ENCODE results near the gene PDLIM4.

GRCh38 chr5:132225165-132226032, 32.1 kb upstream of the PDLIM4 start:
- TF ChIP-seq CTCF (IDR thresholded peaks at IDR 0.05; ENCODE audit: poor library complexity, severe bottlenecking) (no peak), EZH2 (IDR thresholded peaks at IDR 0.05; ENCODE audit: borderline replicate concordance, insufficient read depth, low read length, poor library complexity, severe bottlenecking) (no peak), SMC3 (conservative IDR thresholded peaks at IDR 0.05; ENCODE audit: poor library complexity) (no peak), REST (IDR thresholded peaks at IDR 0.05; ENCODE audit: borderline replicate concordance) (no peak), EP300 (conservative IDR thresholded peaks at IDR 0.05; ENCODE audit: poor library complexity, severe bottlenecking) (no peak), POLR2AphosphoS5 (IDR thresholded peaks at IDR 0.05) (no peak), TAF1 (IDR thresholded peaks at IDR 0.05; ENCODE audit: low read depth) (no peak)

Data from neural cell (in vitro differentiated cells).